CD4-positive, alpha-beta T cell (primary cell): ENCODE measurements around the gene KIAA2012. TPM values are rescaled to one million over a fixed set of nuclear protein-coding genes. Genes with fewer than 3 reads are reported as not detected.

Experiments
- ATAC-seq: fragments of 200-7000 bp; cut with Tn5 transposase; one replicate; pipeline ENCODE4 v1.10.0; 2022; ENCODE audit warnings: mild to moderate bottlenecking; ENCODE audit not compliant: poor library complexity
- CTCF ChIA-PET: fragments of 350-600 bp; sonication (Branson Sonifier 250); formaldehyde crosslinking; loops from one replicate; lab custom pipeline; 2021; ENCODE audit warnings: antibody characterized with exemption, inconsistent platforms; lab: Charles Lee
- POLR2A ChIA-PET: fragments of 350-600 bp; sonication (Branson Sonifier 250); formaldehyde crosslinking; loops from one replicate; lab custom pipeline; 2021; ENCODE audit warnings: antibody characterized with exemption, inconsistent platforms; lab: Charles Lee
- DNase-seq, 14 experiments: peaks; one replicate each; pipeline ENCODE4 v3.0.0-alpha.2; 2013 to 2020; ENCODE audit warnings: mixed read lengths in 2 of 14
- H3K27ac ChIP-seq, 2 donors: one replicate each; pipeline versions ENCODE4 v1.5.1 to v1.7.0; 2013; ENCODE audit warnings: low read length in 2 of 2, low read depth in 1 of 2, mild to moderate bottlenecking in 1 of 2
- H3K27me3 ChIP-seq, 2 experiments: 1 replicate in 1 of 2; 2 replicates in 1 of 2; pipeline versions ENCODE4 v1.6.1 to v1.7.0; 2013; ENCODE audit warnings: low read length in 2 of 2, control low read depth in 1 of 2, mild to moderate bottlenecking in 1 of 2, moderate library complexity in 1 of 2; ENCODE audit not compliant: insufficient read depth in 2 of 2, control insufficient read depth in 1 of 2
- H3K36me3 ChIP-seq: one replicate; pipeline ENCODE4 v1.6.1; 2013; ENCODE audit warnings: low read length, control low read depth; ENCODE audit not compliant: insufficient read depth
- H3K4me1 ChIP-seq: one replicate; pipeline ENCODE4 v1.6.1; 2013; ENCODE audit warnings: low read length, control low read depth; ENCODE audit not compliant: insufficient read depth
- H3K4me3 ChIP-seq: one replicate; pipeline ENCODE4 v1.5.1; 2013; ENCODE audit warnings: mild to moderate bottlenecking, low read length, moderate library complexity
- H3K9me3 ChIP-seq, 2 experiments: 1 replicate in 1 of 2; 2 replicates in 1 of 2; pipeline versions ENCODE4 v1.6.1 to v1.7.0; 2013; ENCODE audit warnings: low read length in 2 of 2, mild to moderate bottlenecking in 2 of 2, control low read depth in 1 of 2, moderate library complexity in 1 of 2; ENCODE audit not compliant: control insufficient read depth in 1 of 2, insufficient read depth in 1 of 2
- H3K27ac Mint-ChIP-seq: one replicate; pipeline ENCODE4 v1.8.0; 2020; ENCODE audit warnings: mixed read lengths
- H3K27me3 Mint-ChIP-seq: one replicate; pipeline ENCODE4 v1.8.0; 2021; ENCODE audit warnings: mixed read lengths
- H3K36me3 Mint-ChIP-seq: one replicate; pipeline ENCODE4 v1.8.0; 2021; ENCODE audit warnings: low read depth, mixed read lengths
- H3K4me1 Mint-ChIP-seq: one replicate; pipeline ENCODE4 v1.8.0; 2021; ENCODE audit warnings: low read depth, mixed read lengths
- H3K4me3 Mint-ChIP-seq: one replicate; pipeline ENCODE4 v1.8.0; 2020; ENCODE audit warnings: mild to moderate bottlenecking, mixed read lengths
- H3K9me3 Mint-ChIP-seq: one replicate; pipeline ENCODE4 v1.8.0; 2020; ENCODE audit warnings: mixed read lengths
- intact Hi-C, 2 experiments: fragments of 100-400 bp; cut with DNase I in 1 of 2; cut with micrococcal nuclease in 1 of 2; formaldehyde crosslinking; loops; one replicate each; pipeline versions ENCODE4 v1.15.1 to v1.9.0; 2023 to 2025; cut with DNase I, micrococcal nuclease
- total RNA-seq, 174 experiments: library from RNA in 2 of 174; stranded (reverse) in 2 of 174; gene quantifications; one replicate each; pipeline ENCODE4 v1.2.3 and lab custom pipeline; 2021 to 2026
- TF ChIP-seq, protein P1 (sequence below): fragments of 200-600 bp; IDR thresholded peaks from one replicate; pipeline ENCODE4 v1.8.0; 2022; ENCODE audit warnings: antibody characterized with exemption, mild to moderate bottlenecking

The KIAA2012 gene
- total RNA-seq, 2 experiments from 2014 or later, result not detected

DNA sequence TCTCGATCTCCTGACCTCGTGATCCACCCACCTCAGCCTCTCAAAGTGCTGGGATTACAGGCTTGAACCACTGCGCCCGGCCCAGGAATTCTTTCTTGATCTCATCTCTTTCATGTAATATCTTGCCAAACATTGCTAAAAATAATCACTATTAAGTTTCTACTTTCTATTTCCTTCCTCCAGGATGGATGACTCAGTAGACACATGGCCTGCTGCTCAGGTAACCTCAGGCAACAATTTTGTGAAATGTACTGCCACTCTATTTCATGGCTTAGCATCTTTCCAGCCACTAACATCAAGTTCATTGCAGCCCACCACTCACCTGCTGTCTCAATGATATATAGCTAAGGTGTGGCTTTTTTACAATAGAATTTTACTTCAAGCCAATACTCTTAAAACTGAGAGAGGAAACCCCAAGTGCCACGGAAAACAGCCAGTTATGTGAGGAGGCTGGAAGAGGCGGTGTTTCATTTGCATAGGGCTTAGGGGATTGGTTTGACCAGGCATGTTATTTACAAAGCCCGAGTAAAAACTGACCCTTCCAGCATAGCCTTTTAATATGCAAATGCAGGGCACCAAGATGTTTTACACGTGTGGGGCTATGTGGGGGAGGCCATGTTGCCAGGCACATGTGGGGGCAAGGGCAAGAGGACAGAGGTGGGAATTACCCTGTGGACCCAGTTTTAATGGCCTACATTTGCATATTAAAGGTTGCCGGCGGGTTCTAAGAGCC, 176.6 kb downstream of the KIAA2012 start:
- Histone ChIP-seq H3K9me3 (no peaks in the 10 kb centered on the region), H3K4me1 (no peaks in the 10 kb centered on the region), H3K27ac (no peak overlapping the region), H3K27me3 (no peaks in the 10 kb centered on the region), H3K36me3 (no peaks in the 10 kb centered on the region), H3K4me3 (no peak overlapping the region)
- H3K36me3 Mint-ChIP-seq, result no peaks in the 10 kb centered on the region
- H3K27ac Mint-ChIP-seq, result no peak overlapping the region
- H3K27me3 Mint-ChIP-seq, result peaks cover 3% of the 10 kb centered on the region
- no peaks in the 10 kb centered on the region for H3K4me1 Mint-ChIP-seq
- intact Hi-C loops, result no loop called here
- ChIA-PET CTCF (no interaction called here), POLR2A (no interaction called here)
- no peaks in the 10 kb centered on the region for H3K9me3 Mint-ChIP-seq
- no peak for DNase-seq
- no peak for ATAC-seq
- no peak overlapping the region for H3K4me3 Mint-ChIP-seq
- TF ChIP-seq, protein P1, sequence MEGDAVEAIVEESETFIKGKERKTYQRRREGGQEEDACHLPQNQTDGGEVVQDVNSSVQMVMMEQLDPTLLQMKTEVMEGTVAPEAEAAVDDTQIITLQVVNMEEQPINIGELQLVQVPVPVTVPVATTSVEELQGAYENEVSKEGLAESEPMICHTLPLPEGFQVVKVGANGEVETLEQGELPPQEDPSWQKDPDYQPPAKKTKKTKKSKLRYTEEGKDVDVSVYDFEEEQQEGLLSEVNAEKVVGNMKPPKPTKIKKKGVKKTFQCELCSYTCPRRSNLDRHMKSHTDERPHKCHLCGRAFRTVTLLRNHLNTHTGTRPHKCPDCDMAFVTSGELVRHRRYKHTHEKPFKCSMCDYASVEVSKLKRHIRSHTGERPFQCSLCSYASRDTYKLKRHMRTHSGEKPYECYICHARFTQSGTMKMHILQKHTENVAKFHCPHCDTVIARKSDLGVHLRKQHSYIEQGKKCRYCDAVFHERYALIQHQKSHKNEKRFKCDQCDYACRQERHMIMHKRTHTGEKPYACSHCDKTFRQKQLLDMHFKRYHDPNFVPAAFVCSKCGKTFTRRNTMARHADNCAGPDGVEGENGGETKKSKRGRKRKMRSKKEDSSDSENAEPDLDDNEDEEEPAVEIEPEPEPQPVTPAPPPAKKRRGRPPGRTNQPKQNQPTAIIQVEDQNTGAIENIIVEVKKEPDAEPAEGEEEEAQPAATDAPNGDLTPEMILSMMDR, result no peak

DNA sequence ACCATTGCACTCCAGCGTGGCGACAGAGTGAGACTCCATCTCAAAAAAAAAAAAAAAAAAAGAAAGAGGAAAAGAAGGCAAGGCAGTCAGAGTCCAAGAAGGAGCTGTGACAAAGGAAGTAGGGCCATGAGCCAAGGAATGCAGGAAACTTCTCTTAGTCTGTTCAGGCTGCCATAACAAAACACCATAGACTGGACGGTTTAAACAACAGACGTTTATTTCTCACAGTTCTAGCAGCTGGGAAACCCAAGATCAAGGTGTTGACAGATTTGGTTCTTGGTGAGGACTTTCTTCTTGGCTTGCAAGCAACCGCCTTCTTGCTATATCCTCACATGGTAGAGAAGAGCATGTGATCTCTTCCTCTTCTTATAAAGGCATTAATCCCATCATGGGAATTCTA, 178.4 kb downstream of the KIAA2012 start:
- intact Hi-C loops, result no loop called here
- Histone ChIP-seq H3K36me3 (no peaks in the 10 kb centered on the region), H3K9me3 (no peaks in the 10 kb centered on the region), H3K4me3 (no peak overlapping the region), H3K4me1 (no peaks in the 10 kb centered on the region), H3K27me3 (no peaks in the 10 kb centered on the region), H3K27ac (no peak overlapping the region)
- Mint-ChIP-seq H3K27ac (no peak overlapping the region), H3K9me3 (no peaks in the 10 kb centered on the region), H3K4me1 (no peaks in the 10 kb centered on the region), H3K4me3 (no peak overlapping the region), H3K27me3 (no peaks in the 10 kb centered on the region), H3K36me3 (no peaks in the 10 kb centered on the region)
- POLR2A ChIA-PET, result no interaction called here
- DNase-seq (no peak), ATAC-seq (no peak)
- CTCF ChIA-PET, result no interaction called here
- TF ChIP-seq, protein P1, result no peak

Other genes starting within 250 kb of the KIAA2012 start
- gene FZD7, start 39.4 kb upstream of the KIAA2012 start, total RNA-seq, result under 1 TPM; 0.17 to 0.25 TPM
- gene SUMO1, start 165.3 kb downstream of the KIAA2012 start, total RNA-seq, result 10 to 100 TPM; 72.1 to 72.9 TPM
- gene NOP58, start 192.5 kb downstream of the KIAA2012 start, total RNA-seq, result 100 to 1,000 TPM; 280 to 288 TPM